Measurements from ENCODE around the gene SLC7A1.

DNA sequence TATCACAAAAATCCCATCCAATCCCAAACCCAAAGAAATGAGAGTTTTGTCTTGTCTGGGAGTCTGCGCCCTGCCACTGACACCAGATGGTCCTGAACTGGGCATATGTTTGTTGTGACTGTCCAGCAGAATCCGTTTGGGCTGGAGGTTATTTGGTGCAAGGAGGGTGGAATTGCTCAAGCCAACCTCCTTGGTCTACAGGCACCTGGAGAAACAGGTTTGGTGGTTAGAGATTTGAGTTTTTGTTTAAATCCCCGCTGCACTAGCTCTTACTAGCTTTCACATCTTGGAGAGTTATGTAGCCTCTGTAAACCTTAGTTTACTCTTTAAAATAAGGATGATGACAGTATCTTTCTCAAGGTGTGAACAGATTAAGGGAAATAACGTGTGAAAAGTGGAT is 101.7 kb downstream of the SLC7A1 start:
- TF ChIP-seq, protein P1, sequence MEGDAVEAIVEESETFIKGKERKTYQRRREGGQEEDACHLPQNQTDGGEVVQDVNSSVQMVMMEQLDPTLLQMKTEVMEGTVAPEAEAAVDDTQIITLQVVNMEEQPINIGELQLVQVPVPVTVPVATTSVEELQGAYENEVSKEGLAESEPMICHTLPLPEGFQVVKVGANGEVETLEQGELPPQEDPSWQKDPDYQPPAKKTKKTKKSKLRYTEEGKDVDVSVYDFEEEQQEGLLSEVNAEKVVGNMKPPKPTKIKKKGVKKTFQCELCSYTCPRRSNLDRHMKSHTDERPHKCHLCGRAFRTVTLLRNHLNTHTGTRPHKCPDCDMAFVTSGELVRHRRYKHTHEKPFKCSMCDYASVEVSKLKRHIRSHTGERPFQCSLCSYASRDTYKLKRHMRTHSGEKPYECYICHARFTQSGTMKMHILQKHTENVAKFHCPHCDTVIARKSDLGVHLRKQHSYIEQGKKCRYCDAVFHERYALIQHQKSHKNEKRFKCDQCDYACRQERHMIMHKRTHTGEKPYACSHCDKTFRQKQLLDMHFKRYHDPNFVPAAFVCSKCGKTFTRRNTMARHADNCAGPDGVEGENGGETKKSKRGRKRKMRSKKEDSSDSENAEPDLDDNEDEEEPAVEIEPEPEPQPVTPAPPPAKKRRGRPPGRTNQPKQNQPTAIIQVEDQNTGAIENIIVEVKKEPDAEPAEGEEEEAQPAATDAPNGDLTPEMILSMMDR (conservative IDR thresholded peaks at IDR 0.05; ENCODE audit: low read depth, low read length): no peak
- TF ChIP-seq MXI1 (IDR thresholded peaks at IDR 0.05; ENCODE audit: borderline replicate concordance, low read depth, low read length) (no peak), MAFK (IDR thresholded peaks at IDR 0.05; ENCODE audit: low read depth, low read length) (no peak), CHD1 (IDR thresholded peaks at IDR 0.05; ENCODE audit: low read depth, low read length) (no peak), CEBPB (IDR thresholded peaks at IDR 0.05; ENCODE audit: low read depth, low read length) (no peak), MAZ (IDR thresholded peaks at IDR 0.05; ENCODE audit: borderline replicate concordance, low read depth, low read length) (no peak), SMC3 (IDR thresholded peaks at IDR 0.05; ENCODE audit: low read depth, low read length) (no peak), FOS (IDR thresholded peaks at IDR 0.05; ENCODE audit: low read depth, low read length) (no peak)
- TF ChIP-seq, protein P2, sequence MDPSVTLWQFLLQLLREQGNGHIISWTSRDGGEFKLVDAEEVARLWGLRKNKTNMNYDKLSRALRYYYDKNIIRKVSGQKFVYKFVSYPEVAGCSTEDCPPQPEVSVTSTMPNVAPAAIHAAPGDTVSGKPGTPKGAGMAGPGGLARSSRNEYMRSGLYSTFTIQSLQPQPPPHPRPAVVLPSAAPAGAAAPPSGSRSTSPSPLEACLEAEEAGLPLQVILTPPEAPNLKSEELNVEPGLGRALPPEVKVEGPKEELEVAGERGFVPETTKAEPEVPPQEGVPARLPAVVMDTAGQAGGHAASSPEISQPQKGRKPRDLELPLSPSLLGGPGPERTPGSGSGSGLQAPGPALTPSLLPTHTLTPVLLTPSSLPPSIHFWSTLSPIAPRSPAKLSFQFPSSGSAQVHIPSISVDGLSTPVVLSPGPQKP (IDR thresholded peaks at IDR 0.05; ENCODE audit: borderline replicate concordance, low read depth, low read length): no peak
